ENCODE data around the gene GTPBP1. TPM values are rescaled to one million over a fixed set of nuclear protein-coding genes. Genes with fewer than 3 reads are reported as not detected.

GTPBP1 gene
- total RNA-seq, 1 experiment from 2014 or later = 108 TPM

DNA sequence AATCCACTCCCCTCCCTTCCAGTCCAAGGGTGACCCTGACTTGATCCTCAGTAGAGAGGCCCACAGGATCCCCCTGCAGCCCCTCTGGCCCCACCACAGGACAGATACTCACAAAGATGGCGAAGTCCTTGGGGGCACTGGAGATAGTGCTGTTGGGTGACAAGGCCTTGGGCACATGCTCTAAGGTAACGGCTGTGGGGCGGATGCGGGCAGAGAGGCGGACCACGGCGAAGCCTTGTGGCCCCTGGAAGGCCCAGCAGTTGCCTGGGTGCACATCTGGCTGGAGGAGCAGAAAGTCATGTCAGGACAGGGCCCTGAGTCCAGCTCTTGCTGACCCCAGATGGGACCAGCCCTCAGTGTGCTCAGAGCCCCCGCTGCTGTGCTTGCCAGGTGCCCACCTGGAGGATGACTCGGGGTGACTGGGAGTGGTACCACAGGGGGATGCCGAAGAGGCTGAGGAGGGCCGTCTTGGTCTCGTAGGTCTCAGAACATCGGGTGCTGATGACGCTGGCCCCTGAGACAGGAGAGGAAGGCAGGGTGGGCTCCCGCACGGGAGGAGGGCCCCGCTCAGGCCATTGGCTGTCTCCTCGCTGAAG, 32.8 kb downstream of the GTPBP1 start:
- Mint-ChIP-seq H3K27ac (no peak overlapping the region; a peak in 1 of 7 replicates), H3K36me3 (ENCODE audit: insufficient read depth in 1 of 3, low read depth in 3 of 3) (peaks cover 10 to 68% (median 32%) of the 10 kb centered on the region in 3 experiments), H3K4me3 (no peak overlapping the region), H3K9me3 (no peaks in the 10 kb centered on the region), H3K4me1 (0 out of 4 replicates have a peak, but pooled peaks cover 0 to 3% of the 10 kb centered on the region in 2 experiments), H3K27me3 (ENCODE audit: low read depth) (no peaks in the 10 kb centered on the region; the same call in 1 of the 2 replicates)
- no peak overlapping the region for H2AFZ ChIP-seq (ENCODE audit: low read length)
- H4K5ac ChIP-seq (ENCODE audit: insufficient read length, low read depth, low read length) = no peak overlapping the region
- WGBS (ENCODE audit: extremely low coverage, insufficient read length, low lambda C conversion rate) = no CpG with 5 or more reads among the region's 18 CpGs
- TF ChIP-seq, protein P1, sequence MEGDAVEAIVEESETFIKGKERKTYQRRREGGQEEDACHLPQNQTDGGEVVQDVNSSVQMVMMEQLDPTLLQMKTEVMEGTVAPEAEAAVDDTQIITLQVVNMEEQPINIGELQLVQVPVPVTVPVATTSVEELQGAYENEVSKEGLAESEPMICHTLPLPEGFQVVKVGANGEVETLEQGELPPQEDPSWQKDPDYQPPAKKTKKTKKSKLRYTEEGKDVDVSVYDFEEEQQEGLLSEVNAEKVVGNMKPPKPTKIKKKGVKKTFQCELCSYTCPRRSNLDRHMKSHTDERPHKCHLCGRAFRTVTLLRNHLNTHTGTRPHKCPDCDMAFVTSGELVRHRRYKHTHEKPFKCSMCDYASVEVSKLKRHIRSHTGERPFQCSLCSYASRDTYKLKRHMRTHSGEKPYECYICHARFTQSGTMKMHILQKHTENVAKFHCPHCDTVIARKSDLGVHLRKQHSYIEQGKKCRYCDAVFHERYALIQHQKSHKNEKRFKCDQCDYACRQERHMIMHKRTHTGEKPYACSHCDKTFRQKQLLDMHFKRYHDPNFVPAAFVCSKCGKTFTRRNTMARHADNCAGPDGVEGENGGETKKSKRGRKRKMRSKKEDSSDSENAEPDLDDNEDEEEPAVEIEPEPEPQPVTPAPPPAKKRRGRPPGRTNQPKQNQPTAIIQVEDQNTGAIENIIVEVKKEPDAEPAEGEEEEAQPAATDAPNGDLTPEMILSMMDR (conservative IDR thresholded peaks at IDR 0.05) = no peak
- no peak overlapping the region for H3K18ac ChIP-seq (ENCODE audit: insufficient read length, low read depth, low read length)
- no peaks in the 10 kb centered on the region for H3K9me3 ChIP-seq (ENCODE audit: control insufficient read depth, low read depth, low read length)
- no peak overlapping the region for H3K4me2 ChIP-seq (ENCODE audit: insufficient read depth, insufficient read length, low read length)
- H3K23me2 ChIP-seq (ENCODE audit: insufficient read length, low read depth, low read length, poor library complexity, severe bottlenecking) = no peaks in the 10 kb centered on the region
- no peaks in the 10 kb centered on the region for H3K4me1 ChIP-seq (ENCODE audit: insufficient read depth, low read length)
- H3K23ac ChIP-seq (ENCODE audit: insufficient read length, low read depth, low read length) = no peak overlapping the region
- H2BK5ac ChIP-seq (ENCODE audit: insufficient read length, low read length) = no peak overlapping the region
- no peaks in the 10 kb centered on the region for H3K79me1 ChIP-seq (ENCODE audit: insufficient read depth, low read depth, low read length, poor library complexity, severe bottlenecking)
- H4K20me1 ChIP-seq (ENCODE audit: control insufficient read depth, insufficient read depth, insufficient read length) = no peaks in the 10 kb centered on the region
- no peak overlapping the region for H4K8ac ChIP-seq (replicated peaks; ENCODE audit: insufficient read length, low read depth, low read length)
- H2AK5ac ChIP-seq (ENCODE audit: insufficient read length, low read length) = no peak overlapping the region
- H3K9ac ChIP-seq (ENCODE audit: extremely low read depth, insufficient read length, low read length) = no peak overlapping the region
- no peak overlapping the region for H3K14ac ChIP-seq (ENCODE audit: insufficient read depth, low read length)
- no peaks in the 10 kb centered on the region for H3K79me2 ChIP-seq (ENCODE audit: insufficient read depth, low read length)
- no peak overlapping the region for H2BK20ac ChIP-seq (ENCODE audit: low read depth, low read length, poor library complexity, severe bottlenecking)
- H2BK12ac ChIP-seq (ENCODE audit: insufficient read length, low read depth, low read length) = no peak overlapping the region
- H2BK15ac ChIP-seq (ENCODE audit: low read depth, low read length) = no peak overlapping the region
- H2BK120ac ChIP-seq (ENCODE audit: low read depth, low read length, poor library complexity, severe bottlenecking) = no peak overlapping the region
- H3K4ac ChIP-seq (ENCODE audit: low read depth, low read length) = no peak overlapping the region
- no peak overlapping the region for H3T11ph ChIP-seq (ENCODE audit: low read length)
- no peak overlapping the region for H4K91ac ChIP-seq (ENCODE audit: insufficient read length, low read depth, low read length)
- no peak overlapping the region for H3K27ac ChIP-seq (ENCODE audit: insufficient read length, low read depth, low read length)
- no peak for DNase-seq
- no peaks in the 10 kb centered on the region for H3K27me3 ChIP-seq (ENCODE audit: insufficient read depth, low read length)
- no peak overlapping the region for H3K56ac ChIP-seq (ENCODE audit: insufficient read length, low read depth, low read length)

Measured in H9 (cell line).